22Rv1 (cell line): Measurements from ENCODE around the gene EBF3.

Experiments used
- H3K27ac ChIP-seq: fragments of 450-650 bp; 2 replicates; pipeline ENCODE4 v1.5.1; 2017
- CTCF ChIP-seq: fragments of 450-650 bp; IDR thresholded peaks from 2 replicates; pipeline ENCODE4 v1.5.1; 2017; ENCODE audit warnings: mild to moderate bottlenecking
- ZFX ChIP-seq: fragments of 450-650 bp; IDR thresholded peaks from 2 replicates; pipeline ENCODE4 v1.6.1; 2017; ENCODE audit warnings: antibody characterized with exemption, borderline replicate concordance

EBF3 gene

GRCh38 chr10:129843131-129843541, 120.9 kb downstream of the EBF3 start:
- TF ChIP-seq CTCF (no peak), ZFX (no peak)
- H3K27ac ChIP-seq, result no peak overlapping the region

GRCh38 chr10:129842031-129842430, 122.0 kb downstream of the EBF3 start:
- TF ChIP-seq ZFX (no peak), CTCF (no peak)
- no peak overlapping the region for H3K27ac ChIP-seq

- H3K27ac ChIP-seq, result no peak overlapping the region
- TF ChIP-seq ZFX (no peak), CTCF (no peak)
These were observed 122.5 kb downstream of the EBF3 start for GRCh38 chr10:129841590-129841989.

GRCh38 chr10:129841071-129841470, 123.0 kb downstream of the EBF3 start:
- no peak for TF ChIP-seq CTCF
- no peak for TF ChIP-seq ZFX
- H3K27ac ChIP-seq, result no peak overlapping the region

- no peak overlapping the region for H3K27ac ChIP-seq
- no peak for TF ChIP-seq ZFX
- TF ChIP-seq CTCF, result no peak
These were observed 123.9 kb downstream of the EBF3 start for GRCh38 chr10:129840196-129840590.

- no peak overlapping the region for H3K27ac ChIP-seq
- TF ChIP-seq CTCF (no peak), ZFX (no peak)
These were observed 124.5 kb downstream of the EBF3 start for GRCh38 chr10:129839285-129840195.

GRCh38 chr10:129838794-129839193, 125.3 kb downstream of the EBF3 start:
- no peak overlapping the region for H3K27ac ChIP-seq
- TF ChIP-seq CTCF, result no peak
